ENCODE data around the gene CYP2U1. TPM values are rescaled to one million over a fixed set of nuclear protein-coding genes. Genes with fewer than 3 reads are reported as not detected.

The CYP2U1 gene
- total RNA-seq, 1 experiment from 2014 or later: 4.1 TPM

- TF ChIP-seq CTCF (conservative IDR thresholded peaks at IDR 0.05; ENCODE audit: low read depth, low read length) (no peak), EZH2 (IDR thresholded peaks at IDR 0.05; ENCODE audit: low read length, unreplicated experiment) (no peak), EZH2phosphoT487 (IDR thresholded peaks at IDR 0.05; ENCODE audit: borderline replicate concordance, low read length) (no peak)
- no peak overlapping the region for H3K4me3 ChIP-seq (ENCODE audit: low read length)
- H3K79me2 ChIP-seq (ENCODE audit: low read length): no peaks in the 10 kb centered on the region
- H3K4me2 ChIP-seq (ENCODE audit: low read length): no peak overlapping the region
- intact Hi-C loops (cut with micrococcal nuclease): no loop called here
- H3K36me3 ChIP-seq (ENCODE audit: low read depth, low read length): no peaks in the 10 kb centered on the region
- H3K9me3 ChIP-seq (ENCODE audit: low read length): no peaks in the 10 kb centered on the region
- no peaks in the 10 kb centered on the region for H3K4me1 ChIP-seq (ENCODE audit: insufficient read depth, low read length)
- no peaks in the 10 kb centered on the region for H3F3A ChIP-seq (ENCODE audit: low read length, unreplicated experiment)
- no peaks in the 10 kb centered on the region for H4K20me1 ChIP-seq (ENCODE audit: low read length)
- H3K27ac ChIP-seq (ENCODE audit: low read length): no peak overlapping the region
- H3K27me3 ChIP-seq (ENCODE audit: low read length): no peaks in the 10 kb centered on the region
- no peak overlapping the region for H2AFZ ChIP-seq (ENCODE audit: low read length)
- no TSS peak for BruUV-seq (replicated peaks)
- no peak overlapping the region for H3K9ac ChIP-seq (ENCODE audit: low read length)
- DNase-seq: no peak
- CTCF ChIA-PET: no interaction called here
- no peaks in the 10 kb centered on the region for H3K9me2 ChIP-seq (replicated peaks; ENCODE audit: low read length)
- POLR2A ChIA-PET (ENCODE audit: unreplicated experiment): no interaction called here
- no peak for ATAC-seq
Measured at GRCh38 chr4:107977482-107977881, 46.1 kb downstream of the CYP2U1 start.

GRCh38 chr4:107977966-107978705 is 46.8 kb downstream of the CYP2U1 start:
- Histone ChIP-seq H3K4me3 (ENCODE audit: low read length) (no peak overlapping the region), H2AFZ (ENCODE audit: low read length) (no peak overlapping the region), H3F3A (ENCODE audit: low read length, unreplicated experiment) (no peaks in the 10 kb centered on the region), H4K20me1 (ENCODE audit: low read length) (no peaks in the 10 kb centered on the region), H3K4me1 (ENCODE audit: insufficient read depth, low read length) (no peaks in the 10 kb centered on the region), H3K79me2 (ENCODE audit: low read length) (no peaks in the 10 kb centered on the region), H3K27ac (ENCODE audit: low read length) (no peak overlapping the region), H3K9ac (ENCODE audit: low read length) (no peak overlapping the region), H3K9me3 (ENCODE audit: low read length) (no peaks in the 10 kb centered on the region), H3K27me3 (ENCODE audit: low read length) (no peaks in the 10 kb centered on the region), H3K9me2 (replicated peaks; ENCODE audit: low read length) (no peaks in the 10 kb centered on the region), H3K4me2 (ENCODE audit: low read length) (no peak overlapping the region), H3K36me3 (ENCODE audit: low read depth, low read length) (no peaks in the 10 kb centered on the region)
- TF ChIP-seq EZH2 (IDR thresholded peaks at IDR 0.05; ENCODE audit: low read length, unreplicated experiment) (no peak), EZH2phosphoT487 (IDR thresholded peaks at IDR 0.05; ENCODE audit: borderline replicate concordance, low read length) (no peak), CTCF (conservative IDR thresholded peaks at IDR 0.05; ENCODE audit: low read depth, low read length) (no peak)
- CTCF ChIA-PET: no interaction called here
- intact Hi-C loops (cut with micrococcal nuclease): no loop called here
- POLR2A ChIA-PET (ENCODE audit: unreplicated experiment): no interaction called here
- BruUV-seq (replicated peaks): no TSS peak
- DNase-seq (no peak), ATAC-seq (no peak)

- no peaks in the 10 kb centered on the region for H3K4me1 ChIP-seq (ENCODE audit: insufficient read depth, low read length)
- ChIA-PET POLR2A (ENCODE audit: unreplicated experiment) (no interaction called here), CTCF (no interaction called here)
- no peaks in the 10 kb centered on the region for H3K27me3 ChIP-seq (ENCODE audit: low read length)
- H3K9me3 ChIP-seq (ENCODE audit: low read length): no peaks in the 10 kb centered on the region
- H3F3A ChIP-seq (ENCODE audit: low read length, unreplicated experiment): no peaks in the 10 kb centered on the region
- H3K4me2 ChIP-seq (ENCODE audit: low read length): no peak overlapping the region
- no TSS peak for BruUV-seq (replicated peaks)
- intact Hi-C loops (cut with micrococcal nuclease): no loop called here
- TF ChIP-seq CTCF (conservative IDR thresholded peaks at IDR 0.05; ENCODE audit: low read depth, low read length) (no peak), EZH2phosphoT487 (IDR thresholded peaks at IDR 0.05; ENCODE audit: borderline replicate concordance, low read length) (no peak), EZH2 (IDR thresholded peaks at IDR 0.05; ENCODE audit: low read length, unreplicated experiment) (no peak)
- no peaks in the 10 kb centered on the region for H3K79me2 ChIP-seq (ENCODE audit: low read length)
- no peak for DNase-seq
- no peak overlapping the region for H3K27ac ChIP-seq (ENCODE audit: low read length)
- no peaks in the 10 kb centered on the region for H3K36me3 ChIP-seq (ENCODE audit: low read depth, low read length)
- H4K20me1 ChIP-seq (ENCODE audit: low read length): no peaks in the 10 kb centered on the region
- no peak overlapping the region for H2AFZ ChIP-seq (ENCODE audit: low read length)
- no peak overlapping the region for H3K4me3 ChIP-seq (ENCODE audit: low read length)
- no peak overlapping the region for H3K9ac ChIP-seq (ENCODE audit: low read length)
- no peak for ATAC-seq
- H3K9me2 ChIP-seq (replicated peaks; ENCODE audit: low read length): no peaks in the 10 kb centered on the region
Measured at GRCh38 chr4:107978716-107979451, 47.5 kb downstream of the CYP2U1 start.
